Measurements from ENCODE around the gene TACC2. TPM values are rescaled to one million over a fixed set of nuclear protein-coding genes. Genes with fewer than 3 reads are reported as not detected.

The TACC2 gene
- polyA plus RNA-seq, 10 donors, result 70.7 to 160 (median 103) TPM

DNA sequence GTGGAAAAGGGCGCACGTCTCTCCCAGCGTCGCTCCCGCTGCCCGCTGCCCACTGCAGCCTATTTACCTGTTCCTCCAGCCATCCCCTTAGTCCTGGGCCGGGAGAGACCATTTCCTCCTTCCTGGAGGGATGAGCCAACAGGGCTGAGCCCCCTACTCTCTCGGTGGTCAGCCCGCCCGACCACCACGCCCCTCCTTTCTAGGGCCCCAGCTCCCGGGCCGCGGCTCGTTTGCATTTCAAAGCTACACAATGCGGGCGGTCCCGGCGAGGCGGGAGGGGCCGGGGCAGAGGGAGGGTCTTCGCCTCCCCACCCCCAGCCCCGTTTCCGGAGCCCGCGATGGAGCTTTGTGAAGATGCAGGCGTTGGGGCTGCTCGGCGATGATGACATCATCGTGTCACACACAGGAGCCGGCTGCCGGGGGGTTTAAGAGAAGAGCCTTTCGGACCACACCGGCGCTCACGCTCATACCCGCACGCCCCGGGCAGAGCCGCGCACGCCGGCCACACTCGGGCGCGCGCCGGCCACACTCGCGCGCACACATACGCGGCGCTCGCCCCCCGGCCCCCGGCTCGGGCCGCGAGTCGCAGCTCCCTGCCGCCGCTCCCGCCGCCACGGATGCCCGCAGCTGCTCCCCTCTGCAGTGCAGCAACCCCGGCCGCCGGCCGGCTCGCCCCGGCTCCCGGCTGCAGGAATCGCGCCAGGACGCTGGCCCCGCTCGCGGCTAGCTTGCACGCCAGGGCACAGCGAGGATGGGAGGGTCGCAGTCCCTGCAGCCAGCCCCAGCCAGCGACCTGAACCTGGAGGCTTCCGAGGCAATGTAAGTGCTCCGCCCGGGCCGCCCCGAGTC, 174.4 kb downstream of the TACC2 start:
- peak in 1 of 3 donors; percentile 81 for DNase-seq

DNA sequence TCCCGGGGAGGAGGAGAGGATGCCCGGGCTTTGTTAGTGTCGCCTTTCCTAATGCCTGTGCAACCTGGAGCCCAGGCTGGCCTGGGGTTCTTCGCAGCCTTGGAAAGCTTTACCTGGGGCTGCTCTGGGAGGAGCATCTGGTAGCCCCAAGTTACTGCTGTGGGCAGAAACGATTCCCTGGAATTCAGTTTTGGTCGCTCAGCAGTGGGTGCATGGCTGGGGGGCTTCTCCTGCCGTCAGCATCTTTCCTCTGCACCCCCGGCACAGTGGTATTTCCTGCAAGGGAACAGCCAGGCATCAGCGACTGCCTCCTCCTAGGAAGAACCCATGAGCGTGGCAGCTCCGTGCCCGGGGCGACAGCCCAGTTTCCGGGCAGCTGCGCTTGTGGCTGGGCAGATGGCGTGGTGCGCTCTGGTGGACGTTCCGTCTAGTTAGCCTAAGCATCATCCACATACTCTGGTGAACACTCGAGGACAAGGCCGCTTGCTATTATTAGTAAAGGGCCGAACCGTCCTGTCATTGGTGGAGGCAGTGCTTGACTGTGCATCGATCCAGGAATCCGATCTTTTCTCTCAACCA, 175.1 kb downstream of the TACC2 start:
- peak in 1 of 3 donors; percentile 84 for DNase-seq

DNA sequence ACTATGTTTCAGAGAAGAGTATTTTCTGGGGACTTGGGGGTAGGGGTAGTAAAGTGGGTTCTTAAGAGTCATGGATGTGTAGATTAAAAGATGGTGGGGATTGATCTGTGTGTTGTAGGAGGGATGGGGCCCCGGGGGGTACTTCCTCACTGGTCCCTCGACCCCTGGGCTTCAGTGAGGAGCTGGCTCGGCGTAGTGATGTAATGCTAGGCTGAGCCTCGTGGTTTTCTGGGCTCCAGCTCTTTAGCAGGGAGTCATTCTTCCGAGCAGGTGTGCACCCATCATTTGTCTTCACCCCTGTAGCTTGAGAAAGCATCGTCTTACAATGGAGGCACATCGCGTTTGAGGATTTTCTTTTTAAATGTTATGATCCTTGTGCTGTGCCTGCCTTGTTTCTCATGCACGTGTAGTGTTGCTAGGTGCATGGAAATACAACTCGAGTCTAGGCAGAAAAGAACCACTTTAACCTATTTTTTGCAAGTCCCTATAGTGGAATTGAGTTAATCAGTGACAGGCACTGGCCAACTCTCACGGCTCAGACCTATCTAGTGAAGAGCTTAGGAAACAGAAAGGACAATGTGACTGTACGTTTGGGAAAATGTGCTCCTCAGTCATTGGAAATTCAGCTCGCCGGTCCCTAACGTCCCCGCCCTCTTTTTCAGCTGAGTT, 176.0 kb downstream of the TACC2 start:
- peak in 1 of 3 donors; percentile 62 for DNase-seq

DNA sequence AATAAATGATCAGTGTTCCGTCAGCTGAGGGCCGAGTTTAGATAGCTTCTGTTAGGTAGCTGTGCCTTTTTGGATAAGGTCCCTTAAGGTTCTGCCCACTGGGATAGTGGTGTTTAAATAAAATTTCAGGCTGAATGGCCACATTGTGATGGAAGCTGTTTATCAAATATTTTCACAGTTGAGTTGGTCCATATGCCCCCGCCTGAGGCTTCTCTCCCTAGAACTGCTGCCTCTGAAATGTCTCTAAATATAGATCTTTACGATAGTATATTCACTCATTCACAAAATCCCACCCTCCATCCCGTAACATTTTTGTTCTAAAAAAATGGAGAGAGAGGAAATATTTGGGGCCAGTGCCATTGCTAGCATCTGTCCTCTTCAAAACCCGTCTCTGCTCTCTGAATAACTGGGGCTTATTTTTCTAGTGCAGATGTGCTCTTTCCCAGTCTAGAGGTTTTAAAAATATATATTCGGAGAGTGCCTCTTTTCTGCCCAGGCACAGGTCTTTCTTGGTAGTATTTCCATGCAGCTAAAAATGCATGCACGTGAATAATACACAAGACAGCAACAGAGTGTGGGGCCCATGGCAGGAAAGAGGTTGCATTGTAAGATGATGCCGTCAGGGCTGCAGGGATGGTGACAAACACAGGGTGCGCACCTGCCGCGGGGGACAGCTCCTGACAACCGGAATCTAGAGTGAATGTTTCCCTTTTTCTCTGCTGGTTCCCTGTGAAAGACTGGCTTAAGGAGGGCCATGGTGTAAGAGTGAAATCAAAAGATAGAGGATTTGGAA, 176.7 kb downstream of the TACC2 start:
- DNase-seq, result no peak

DNA sequence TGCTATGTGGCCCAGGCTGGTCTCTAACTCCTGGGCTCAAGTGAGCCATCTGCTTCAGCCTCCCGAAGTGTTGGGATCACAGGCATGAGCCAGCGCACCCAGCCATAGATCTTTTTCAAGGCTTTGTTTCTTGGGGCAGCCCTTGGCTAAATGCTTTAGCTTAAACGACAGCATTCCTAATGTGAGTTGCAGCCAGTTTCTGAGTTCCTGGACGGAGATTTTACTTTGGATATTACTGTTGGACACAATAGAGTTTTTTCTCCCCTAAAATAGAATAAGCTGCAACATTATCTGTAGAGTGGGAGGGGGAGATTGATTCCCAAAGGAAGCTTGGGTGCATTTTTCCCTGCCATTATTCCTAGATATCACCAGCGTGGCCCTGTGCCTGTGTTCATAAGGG, 179.1 kb downstream of the TACC2 start:
- no peak for DNase-seq

DNA sequence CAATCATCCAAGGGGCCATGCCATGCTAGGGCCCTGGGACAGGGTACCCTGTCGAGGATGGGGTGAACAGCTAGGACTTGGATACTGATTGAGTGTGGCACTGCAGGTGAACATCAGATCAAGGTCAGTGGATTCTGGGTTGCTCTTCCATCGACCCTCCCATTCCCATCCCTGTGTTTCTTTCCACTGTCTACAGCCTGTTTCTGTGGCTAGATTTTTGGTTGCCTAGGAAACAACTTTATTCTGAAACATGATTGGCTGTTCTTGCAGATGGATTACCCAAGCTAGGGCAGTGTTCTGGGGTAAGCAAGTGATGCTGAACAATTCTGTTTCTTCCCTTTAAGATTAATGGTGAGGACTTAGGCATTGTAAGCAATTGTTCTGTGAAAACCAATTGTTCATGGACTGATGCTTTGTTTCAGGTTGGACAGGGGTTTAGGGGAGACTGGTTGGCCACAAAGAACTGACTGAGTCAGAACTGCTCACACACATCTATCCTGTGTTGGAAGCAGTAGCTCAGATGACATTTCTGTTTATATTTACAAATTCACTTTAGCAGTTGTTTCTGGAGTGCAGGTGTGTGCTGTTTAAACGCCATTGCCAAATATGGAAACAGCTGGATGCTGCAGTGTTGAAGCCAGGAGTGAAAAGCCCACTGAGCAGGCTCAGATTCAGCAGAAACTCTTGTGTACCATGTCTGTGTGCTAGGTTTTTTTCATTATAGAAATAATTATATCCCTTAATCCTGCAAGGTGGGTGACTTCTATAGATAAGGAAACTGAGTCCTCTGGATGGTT, 179.8 kb downstream of the TACC2 start:
- DNase-seq, result peak in 1 of 3 donors; percentile 61

DNA sequence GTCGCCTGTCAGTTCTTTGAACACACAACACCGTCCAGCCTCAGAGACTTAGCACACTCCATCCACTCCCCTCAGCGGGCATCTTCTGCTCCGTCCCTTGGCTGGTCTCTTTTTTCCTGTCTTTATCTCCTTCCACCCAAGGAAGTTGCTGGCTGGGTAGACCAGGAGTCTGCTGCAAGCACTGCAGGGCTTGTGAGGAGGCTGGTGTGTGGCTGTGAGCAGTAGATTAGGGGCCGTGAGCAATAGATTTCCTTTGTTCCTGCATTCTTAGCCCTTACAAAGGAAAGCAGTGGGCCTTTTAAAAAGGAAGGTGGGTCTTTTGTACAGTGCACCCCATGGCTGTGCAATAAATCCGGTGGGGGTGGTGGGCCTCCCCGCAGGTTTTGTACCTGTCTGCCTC, 181.8 kb downstream of the TACC2 start:
- DNase-seq, result no peak

DNA sequence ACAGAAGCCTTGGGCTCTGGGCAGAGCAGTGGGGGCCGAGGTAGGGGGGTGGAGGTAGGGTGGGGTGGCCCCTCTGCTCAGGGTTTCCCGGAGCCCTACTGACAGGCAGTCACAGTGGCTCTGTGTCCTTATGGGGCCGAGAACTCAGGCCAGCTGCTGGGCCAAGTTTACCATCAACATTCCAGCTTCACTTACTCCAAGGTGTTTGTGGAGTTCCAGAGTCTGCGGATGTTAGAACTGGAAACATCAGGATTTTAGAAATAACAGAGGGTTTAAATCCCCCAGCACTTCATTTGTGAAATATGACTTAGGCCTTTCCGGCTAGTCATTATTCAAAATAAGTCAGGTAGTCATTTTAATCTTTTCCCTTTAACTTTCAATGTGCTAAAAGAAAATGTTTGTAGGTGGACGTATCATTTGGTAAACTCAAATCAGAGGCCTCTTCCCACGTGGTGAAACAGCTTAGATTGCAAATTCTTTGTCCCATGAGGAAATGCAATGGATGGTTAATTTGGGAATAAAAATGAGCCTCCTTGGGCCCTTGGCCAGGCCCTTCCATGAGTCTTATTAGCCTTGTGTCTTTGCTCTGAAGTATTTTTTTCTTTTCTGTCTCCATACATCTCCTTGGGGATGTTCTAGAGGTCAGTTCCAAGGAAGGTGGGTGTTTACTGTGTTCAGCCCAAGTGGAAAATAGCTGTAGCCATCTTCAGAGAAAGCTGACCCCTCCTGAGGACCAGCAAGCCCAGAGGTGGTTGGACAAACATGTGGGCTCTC, 182.5 kb downstream of the TACC2 start:
- DNase-seq, result peak in 1 of 3 donors; percentile 76

DNA sequence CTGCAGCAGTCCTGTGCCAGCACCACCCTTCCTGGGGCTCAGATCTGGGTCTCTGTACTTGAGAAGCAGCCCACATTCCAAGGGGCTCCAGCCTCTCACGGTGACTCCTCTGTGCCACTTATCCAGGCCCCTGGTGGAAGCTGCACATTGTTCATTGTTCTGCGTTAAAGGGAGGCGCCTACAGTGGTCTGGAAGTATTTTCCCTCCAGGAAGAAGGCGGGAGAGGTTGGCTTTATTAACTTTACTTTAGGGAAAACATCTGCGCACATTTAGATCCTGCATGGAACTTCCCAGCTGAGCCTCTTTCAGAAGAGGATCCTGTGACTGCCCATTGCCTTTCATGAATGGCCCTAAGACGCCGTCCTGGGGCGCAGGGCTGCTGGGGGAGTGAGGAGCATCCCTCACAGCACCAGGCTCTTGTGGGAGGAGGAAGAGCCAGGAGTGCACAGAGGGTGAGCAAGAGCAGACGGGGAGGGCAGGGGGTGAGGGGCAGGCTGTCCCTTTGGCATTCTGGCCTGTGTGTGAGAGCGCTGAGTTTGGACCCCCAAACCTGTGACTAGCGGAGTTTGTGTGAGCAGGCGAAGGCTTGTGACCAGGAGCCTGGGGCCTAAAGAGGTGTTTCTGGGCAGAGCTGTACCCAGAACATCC, 183.5 kb downstream of the TACC2 start:
- DNase-seq, result peak in 2 of 3 donors; percentile 68 to 89

DNA sequence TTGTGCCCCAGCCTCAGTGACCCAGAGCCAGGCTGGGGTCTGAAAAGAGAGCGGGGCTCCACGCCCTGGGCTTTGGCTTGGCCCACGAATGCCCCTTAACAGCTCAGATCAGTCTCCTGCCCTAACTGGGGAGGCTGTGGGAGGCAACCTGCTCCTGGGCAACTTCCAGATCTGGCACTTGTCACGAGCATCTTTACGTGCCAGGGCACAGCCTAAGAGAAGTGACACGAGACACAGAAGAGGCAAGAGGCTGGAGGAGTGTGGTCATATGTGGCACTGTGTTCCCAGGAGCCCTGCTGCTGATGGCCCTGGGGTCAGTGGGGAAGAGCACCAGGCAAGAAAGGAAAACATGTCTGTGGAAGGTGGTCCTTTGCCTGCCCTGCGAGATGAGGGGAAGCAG, 184.4 kb downstream of the TACC2 start:
- DNase-seq, result no peak

DNA sequence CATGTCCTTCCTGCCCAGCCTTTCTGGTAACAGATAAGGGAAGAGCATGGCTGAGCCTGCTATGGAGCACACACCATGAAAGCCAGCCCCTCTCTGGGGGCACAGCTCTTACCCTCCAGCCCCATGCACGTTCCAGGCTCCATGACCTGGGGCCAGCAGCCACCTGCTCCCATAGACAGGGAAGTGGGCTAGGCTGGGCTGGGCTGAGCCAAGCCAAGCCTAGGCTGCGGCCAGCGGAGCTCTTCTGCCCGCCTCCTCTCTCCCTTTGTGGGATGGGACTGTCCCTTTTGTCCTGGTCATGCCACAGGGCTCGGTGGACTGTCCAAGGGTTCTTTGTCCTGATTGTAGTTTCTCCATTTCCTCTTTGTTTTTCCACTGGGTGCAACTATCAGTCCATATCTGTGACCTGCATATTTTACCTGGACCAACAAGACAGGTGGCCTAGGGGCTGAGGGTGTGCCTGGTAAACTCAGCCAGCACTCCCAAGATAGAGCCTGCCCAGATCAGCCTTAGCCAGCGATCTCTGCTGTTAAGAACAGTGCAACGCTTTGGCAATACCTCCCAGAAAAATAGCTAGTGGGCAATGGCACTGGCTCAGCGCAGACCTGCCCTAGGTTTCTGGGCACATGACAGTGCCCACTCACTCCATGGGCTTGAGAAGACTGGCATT, 184.9 kb downstream of the TACC2 start:
- DNase-seq, result no peak

DNA sequence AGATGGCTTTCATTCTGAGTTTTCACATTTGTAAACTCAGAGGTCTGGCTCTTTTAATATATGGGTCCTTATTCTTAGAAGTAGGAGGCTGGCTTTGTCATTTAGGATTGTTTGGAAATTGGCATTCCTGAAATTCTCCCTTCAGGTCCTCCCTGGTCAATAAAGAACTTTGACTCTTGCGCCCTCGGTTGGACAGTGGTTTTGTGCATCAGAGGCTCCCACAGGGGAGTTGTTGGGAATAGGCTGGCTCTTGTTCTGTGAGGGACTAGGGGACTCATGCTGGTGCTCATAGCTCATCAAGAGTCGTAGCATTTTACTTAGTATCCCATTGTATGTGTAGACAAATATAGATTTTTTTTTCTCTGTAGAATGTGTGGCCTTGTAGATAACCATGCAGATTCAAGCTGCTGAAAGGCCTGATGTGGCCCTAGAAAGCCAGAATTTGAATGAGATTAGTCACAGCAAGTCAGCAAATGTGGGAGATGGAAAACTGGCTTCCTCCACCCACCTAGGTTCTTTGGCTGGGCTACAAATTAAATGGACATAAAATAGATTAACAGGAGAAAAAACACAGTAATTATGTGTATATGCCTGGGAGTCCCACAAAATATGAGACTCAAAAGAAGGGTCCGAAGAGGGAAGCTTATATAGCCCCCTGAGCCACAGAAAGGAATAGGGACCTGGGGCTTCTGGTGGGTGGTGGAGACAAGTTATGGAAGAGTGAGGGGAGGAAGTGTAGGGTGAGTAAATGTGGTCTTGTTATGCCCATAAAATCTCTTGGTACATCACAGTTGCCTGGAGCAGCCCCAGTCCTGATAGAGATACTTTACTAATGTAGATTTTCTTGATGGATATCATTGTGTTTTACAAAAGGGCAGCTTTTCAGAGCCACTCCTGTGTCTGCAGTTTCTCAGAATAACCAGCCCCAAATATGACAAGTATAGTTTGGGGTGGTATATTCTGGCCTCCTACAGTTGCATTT, 187.6 kb downstream of the TACC2 start:
- no peak for DNase-seq

DNA sequence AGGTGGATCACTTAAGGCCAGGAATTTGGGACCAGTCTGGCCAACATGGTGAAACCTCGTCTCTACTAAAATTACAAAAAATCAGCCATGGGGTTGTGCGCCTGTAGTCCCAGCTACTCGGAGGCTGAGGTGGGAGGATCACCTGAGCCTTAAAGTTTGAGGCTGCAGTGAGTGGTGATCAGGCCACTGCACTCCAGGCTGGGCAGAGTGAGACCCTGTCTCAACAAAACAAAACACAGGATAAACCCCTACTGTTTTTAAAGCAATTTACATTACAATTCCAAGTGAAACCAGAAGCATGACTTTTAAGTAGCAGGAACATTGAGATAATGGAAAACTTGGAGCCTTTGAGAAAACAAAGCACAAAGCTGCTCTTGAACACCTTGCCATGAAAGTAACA, 189.7 kb downstream of the TACC2 start:
- no peak for DNase-seq

DNA sequence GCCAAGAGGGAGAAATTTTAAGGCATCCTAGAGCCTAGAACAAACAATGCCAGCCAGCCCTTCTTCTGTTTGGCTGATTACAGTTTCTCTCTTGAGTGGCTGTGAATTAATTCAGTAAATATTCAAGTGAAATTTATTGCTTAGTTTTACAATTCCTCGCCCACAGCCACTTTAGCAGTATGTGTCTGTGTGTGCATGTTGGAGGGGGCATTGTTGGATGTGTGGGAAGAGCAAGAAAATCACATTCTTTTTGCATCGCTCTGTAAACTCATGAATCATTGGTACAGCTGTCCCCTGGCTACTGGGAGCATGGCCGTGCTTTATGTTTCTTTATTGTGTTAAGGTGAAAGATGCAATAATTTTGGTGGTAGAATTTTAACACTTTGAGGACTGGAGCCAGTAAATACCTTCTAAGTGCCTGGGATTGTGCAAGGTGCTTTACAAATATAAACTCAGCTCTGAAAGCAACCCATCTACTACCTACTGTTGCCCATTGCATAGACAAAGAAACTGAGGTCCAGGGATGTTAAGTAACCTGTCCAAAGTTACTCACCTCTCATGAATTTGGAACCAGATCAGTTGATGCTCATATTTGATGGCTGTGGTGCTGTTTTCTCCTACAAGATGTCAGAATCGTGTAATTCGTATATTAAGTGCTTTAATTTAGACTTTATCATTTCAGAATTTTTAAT, 192.2 kb downstream of the TACC2 start:
- DNase-seq, result no peak

DNA sequence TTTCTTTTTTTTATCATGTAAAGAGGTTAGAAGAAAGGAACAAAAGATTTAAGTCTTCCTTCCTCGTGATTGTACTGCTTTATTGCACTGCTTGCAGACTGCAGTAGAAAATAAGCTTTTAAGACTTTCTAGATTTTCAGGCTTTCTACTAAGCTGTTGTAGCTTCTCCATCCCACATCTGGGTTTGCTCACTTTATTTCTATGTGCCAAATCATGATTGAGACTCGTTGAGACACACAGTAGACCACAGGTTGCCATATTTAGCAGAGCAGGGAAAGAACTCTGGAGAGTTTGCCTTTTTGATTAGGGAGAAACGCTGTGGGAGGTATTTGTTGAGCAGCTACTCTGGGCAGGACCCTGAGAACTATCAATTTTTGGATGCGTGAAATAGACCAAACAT, 192.9 kb downstream of the TACC2 start:
- DNase-seq, result peak in 1 of 3 donors; percentile 45

DNA sequence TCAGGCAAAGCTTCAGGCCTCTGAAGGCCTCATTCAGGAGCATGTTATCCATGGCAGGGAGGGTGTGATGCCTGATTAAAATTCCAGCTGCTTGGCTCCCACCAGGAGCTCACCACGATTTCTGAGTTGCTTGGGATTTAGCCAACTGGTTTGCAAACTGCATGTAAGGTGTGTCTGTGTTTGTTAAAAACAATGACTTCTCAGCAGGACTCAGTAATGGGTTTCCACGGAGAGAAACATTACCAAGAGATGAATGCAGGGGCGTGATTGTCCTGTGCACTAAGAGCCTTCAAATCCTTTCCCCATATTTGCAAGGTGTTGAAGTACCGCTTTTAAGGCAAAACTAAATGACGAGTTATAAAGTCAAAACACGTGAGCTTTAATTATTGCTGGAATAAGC, 193.3 kb downstream of the TACC2 start:
- DNase-seq, result peak in 1 of 3 donors; percentile 39

DNA sequence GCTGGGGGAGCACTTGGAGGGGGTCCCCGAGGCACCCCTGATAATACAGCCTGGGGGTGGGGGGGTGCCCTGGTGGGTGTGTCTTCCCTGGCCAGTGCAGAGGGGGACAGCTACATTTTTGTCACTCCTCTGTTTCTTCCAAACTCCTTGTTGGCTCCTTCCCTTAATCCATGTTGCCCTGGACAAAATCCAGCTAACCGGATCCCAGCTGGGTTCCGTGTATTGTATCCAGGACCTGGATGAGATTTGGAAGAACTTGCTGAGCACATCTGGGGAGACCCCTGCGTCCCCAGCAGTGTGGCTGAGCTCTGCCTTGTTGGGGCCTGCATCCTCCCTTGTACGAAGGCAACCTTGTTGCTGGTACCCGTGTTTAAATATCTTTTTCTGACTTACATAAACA, 195.3 kb downstream of the TACC2 start:
- DNase-seq, result peak in 1 of 3 donors; percentile 61
